Iris pigment epithelial cell (primary cell): ENCODE data around the gene CAMSAP1.
A peak's percentile ranks its signal among the peaks of the same experiment; 100 is the strongest.
"Not testable (repeated sequence)": the region's sequence is repeated elsewhere in the genome, so short reads cannot be mapped to it uniquely, and the experiment has no call there.

Experiments used
- DNase-seq: peaks from one replicate; pipeline ENCODE4 v3.0.0-alpha.2; 2011; ENCODE audit warnings: low read depth

The CAMSAP1 gene

DNA sequence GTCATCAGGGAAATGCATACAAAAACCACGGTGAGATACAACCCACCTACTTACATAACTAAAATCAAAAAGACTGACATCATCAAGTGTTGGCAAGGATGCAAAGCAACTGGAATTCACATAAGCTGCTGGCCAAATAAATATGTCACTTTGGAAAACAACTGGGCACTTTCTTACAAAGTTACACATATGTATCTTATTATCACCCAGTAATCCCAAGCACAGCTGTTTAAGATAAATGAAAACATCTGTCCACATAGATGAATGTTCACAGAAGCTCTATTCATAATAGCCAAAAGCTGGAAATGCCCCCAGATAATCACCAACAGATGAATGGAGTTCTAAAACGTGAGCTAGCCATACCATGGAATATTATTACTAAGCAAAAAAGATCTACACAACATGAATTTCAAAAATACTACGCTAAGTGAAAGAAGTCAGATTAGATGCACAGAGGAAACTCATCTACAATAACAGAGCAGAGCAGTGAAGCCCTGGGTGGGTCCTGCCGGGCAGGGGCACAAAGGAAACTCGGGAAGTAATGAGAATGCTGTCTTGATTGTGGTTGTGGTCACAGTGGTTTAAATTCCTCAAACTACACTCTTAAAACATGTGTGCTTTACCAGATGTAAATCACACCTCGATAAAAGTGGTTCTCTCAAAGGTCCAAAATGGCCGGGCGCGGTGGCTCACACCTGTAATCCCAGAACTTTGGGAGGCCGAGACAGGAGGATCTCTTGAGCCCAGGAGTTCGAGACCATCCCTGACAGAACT, 8.5 kb downstream of the CAMSAP1 start:
- peak; percentile 36 for DNase-seq

DNA sequence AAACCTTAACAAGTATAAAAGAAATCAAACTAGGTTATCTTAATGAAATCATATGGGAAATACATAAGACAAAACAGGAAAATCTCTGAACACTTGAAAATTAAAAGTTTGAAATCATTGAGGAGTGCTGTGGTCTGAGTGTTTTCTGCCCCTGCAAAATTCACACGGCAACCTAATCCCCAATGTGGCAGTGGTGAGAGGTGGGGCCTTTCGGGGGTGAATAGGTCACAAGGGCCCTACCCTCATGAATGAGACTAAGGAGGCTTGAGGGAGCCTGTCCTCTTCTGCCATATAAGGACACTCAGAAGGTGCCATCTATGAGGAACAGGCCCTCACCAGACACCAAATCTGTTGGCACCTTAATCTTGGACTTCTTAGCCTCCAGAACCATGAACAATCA, 10.7 kb downstream of the CAMSAP1 start:
- DNase-seq, result no peak

DNA sequence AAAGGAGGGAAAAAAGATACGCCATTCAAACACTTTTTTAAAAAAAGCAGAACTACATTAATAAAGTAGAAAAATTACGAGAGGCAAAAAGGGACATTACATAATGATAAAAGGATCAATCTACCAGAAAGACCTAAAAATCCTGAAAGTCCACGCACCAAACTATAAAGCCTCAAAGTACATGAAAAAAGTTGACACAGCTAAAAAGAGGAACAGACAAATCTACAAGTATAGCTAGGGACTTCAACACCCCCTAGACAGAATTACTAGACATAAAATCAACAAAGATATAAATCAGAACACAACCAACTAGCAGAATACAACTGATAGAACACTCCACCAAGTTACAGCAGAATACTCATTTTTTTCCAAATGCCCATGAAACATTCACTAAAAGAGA, 11.1 kb downstream of the CAMSAP1 start:
- DNase-seq, result no peak

DNA sequence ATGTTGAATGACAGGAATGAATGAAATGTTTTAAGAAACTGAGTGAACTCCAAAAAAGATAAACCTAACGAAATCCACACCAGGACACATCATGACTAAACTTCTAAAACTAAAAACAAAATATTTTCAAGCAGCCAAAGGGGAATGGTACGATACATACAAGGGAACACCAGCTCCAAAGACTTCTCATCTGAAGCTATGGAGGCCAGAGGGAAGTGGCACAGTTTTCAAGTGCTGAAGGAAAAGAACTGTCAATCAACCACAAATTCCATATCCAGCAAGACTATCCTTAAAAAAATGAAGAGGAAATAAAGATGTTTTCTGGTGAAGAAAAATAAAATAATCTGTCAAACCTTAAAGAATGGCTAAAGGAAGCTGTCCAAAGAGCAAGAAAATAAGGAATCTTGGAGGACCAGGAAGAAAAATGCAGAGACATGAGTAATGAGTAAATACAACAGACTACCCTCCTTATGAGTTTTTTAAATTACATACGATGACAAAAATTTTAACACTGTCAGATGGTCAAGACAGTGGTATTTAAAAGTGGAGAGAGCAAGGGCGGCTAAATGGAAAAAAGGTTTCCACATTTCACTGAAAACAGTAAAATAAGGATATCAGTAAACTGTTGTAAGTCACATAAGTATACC, 12.0 kb downstream of the CAMSAP1 start:
- no peak for DNase-seq

DNA sequence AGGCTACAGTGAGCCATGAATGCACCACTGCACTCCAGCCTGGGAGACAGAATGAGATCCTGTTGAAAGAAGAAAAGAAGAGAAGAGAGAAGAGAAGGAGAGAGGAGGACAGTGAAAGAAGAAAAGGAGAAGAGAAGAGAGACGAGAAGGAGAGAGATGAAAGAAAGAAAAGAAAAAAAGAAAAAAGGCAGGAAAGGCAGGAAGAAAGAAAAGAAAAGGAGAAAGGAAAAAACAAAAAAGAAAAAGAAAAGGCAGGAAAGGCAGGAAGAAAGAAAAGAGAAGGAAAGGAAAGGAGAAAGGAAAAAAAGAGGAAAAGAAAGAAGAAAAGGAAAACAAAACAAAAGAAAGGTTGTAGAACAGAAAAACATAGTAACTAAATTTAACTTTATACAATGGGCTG, 14.2 kb downstream of the CAMSAP1 start:
- no peak for DNase-seq

DNA sequence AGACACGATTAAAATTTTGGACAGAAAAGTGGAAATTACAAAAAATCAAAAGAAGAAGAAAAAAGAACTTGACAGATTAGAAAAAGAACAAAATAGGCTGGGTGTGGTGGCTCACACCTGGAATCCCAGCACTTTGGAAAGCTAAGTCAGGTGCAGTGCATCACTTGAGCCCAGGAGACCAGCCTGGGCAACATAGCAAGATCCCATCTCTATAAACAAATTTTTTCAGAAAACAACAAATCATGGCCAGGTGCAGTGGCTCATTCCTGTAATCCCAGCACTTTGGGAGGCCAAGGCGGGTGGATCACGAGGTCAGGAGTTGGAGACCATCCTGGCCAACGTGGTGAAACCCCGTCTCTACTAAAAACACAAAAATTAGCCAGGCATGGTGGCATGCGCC, 15.0 kb downstream of the CAMSAP1 start:
- not testable (repeated sequence) for DNase-seq

DNA sequence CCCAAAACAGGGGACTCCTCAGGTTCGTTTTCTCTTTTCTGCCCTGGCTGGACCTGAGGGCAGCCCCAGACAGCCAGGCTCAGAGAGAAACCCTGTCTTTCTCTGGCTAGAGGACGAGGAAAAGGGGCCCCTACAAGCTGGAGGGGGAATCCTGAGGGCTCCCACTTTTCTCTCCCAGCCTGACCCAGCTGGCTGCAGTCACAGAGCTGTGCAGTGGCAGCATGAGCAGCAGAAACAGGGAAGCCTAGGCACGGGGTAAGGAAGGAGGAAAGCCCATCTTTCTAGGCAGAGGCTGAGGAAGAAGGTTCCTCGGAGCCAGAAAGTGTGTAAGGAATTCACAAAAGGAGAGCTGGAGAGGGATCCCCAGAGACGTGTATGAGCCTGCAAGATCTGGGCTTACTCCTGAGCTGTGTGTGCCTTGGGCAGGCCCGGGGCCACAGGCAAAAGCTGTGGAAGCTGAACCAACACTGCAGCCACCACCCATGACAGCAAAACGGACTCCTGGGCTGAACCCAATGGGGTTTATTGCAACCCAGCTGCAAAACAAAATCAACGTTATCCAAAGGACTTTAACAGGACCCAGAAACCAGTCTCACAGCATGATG, 16.2 kb downstream of the CAMSAP1 start:
- DNase-seq, result no peak

DNA sequence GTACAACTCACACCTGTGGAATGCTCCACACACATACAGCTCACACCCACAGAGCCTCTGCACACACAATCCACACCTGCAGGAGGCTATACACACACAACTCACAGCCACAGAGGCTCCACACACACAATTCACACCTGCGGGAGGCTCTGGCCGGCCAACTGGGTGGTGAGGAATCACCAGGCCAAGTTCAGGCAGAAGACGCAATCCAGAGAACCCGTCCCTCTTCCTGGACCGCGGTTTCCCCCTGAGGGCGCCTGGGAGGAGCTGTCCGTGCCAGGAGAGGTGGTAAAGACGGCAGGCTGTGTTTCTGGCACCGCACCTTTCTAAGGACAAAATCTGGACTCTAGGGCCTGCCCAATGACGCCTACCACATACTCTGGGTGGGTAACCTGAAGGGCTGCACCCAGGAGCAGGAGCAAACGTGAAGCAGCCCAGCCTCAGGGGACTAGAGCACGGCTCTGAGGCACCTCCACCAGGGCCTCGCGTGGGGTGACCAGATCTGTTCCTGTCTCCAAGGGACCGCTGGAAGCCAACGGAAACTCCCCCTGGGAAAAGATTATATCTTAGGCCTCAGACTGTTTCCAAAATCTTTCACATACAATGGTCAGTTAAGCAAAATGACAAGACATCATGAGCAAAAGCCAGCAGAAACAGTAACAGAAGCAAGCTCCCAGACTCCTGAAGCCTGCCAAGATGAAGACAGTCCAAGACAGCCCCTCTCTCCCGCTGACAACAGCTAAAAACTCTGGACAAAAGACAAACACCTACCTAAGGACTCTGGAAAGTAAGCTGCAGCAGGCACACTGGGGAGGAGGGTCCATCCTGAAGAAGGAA, 16.9 kb downstream of the CAMSAP1 start:
- no peak for DNase-seq

DNA sequence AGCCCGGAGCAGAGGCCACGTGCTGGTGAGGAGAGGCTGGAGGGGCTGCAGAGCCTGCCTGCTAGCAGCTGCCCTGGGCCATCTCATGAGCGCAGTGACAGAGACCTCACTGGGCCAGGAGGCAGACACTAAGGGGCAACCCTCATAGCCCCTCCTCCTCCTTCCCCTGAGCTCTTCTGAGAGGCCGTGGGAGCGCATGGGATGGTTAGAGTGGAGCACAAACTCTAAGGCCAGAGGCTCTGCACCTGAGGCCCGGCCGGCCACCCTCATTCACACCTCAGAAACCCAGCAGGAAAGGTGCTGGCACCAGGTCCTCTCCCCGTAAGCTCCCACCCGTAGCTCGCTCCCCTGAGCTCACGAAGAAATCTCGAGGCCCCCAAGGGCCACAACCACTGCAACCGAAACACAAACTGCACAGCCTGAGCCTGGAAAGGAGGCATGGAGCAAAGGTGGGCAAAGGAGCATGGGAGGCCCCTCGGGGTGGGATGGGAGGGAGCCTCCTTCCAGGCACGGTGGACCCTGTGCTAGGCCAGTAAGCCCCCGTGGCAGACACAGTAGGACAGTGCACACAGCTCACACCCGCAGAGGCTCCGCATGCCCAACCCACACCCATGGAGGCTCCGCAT, 17.7 kb downstream of the CAMSAP1 start:
- DNase-seq, result no peak

DNA sequence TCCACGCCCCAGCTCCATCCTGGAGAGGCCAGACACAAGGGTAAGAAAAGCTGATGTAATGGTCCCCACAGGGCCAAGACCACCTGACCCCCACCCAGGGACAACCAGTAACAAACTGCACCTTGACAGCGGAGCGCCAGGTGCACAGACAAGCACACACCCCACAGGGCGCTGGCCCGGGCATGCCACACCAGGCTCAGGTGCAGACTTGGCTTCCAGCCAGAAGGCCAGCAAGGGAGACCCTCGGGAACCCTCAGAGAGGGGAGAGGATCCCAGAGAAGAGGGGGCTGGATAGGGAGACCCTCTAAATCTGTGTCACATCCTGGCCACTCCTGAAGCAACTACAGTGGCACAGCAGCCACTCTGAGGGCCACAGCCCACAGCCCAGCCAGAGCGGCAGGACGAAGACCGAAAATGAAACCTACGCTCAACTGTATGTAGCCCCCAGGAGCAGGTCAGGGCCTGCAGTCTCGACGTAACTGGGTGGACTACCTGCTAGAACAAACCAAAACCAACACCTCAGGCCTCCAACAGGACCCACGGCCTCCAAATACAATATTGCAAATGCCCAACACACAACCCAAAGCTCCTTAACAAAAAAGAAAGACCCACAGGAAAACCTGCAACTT, 18.5 kb downstream of the CAMSAP1 start:
- DNase-seq, result no peak

DNA sequence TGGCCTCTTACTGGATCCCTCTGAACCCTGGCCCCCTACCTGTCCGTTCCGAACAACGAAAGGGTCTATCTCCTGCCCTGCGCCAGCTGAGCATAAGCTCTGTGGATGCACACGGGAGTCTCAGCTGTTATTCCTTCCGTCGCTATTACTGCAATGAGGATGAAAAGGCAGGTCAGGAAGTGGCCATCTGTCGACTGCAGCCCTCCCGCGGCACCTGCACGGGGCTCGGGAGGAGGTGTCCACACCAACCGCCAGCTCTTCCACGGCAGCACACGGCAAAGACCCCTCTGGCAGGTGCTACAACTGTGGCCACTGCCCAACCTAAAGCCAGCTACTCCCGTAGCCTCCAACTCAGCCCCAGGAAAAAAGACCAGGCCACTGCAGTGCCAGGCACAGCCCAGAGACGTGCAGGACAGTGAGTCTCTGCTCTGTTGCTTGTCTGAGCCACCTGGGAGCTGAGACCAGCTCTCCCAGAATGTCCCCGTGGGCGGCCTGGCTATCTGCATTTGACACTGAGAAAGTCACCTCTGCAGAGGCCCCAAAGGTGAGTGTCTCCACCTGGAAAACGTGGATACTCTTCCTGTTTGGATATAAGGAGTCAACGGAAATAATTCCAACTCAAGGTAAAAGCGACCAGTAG, 19.1 kb downstream of the CAMSAP1 start:
- DNase-seq, result no peak

DNA sequence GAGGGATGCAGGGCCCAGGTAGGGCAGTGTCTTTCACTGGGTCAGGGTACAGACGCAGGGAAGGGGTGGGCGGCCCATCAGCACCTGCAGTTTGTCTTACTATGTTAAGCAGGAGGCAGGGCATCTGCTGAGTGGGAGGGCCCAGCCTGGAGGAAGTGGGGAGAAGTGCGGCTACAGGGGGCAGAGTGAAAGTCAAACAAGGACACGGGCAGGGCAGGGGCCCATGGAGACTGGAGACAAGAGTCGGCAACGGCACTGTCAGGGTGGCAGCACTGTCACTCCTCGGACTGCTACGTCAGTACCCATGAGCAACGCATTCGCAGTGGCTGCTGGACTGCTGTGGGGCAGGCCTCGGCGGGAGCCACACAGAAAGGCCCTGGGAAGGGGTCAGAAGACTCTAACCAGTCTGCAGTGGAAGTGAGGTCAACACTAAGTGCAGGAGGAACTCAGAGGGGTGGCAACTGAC, 19.7 kb downstream of the CAMSAP1 start:
- DNase-seq, result no peak

DNA sequence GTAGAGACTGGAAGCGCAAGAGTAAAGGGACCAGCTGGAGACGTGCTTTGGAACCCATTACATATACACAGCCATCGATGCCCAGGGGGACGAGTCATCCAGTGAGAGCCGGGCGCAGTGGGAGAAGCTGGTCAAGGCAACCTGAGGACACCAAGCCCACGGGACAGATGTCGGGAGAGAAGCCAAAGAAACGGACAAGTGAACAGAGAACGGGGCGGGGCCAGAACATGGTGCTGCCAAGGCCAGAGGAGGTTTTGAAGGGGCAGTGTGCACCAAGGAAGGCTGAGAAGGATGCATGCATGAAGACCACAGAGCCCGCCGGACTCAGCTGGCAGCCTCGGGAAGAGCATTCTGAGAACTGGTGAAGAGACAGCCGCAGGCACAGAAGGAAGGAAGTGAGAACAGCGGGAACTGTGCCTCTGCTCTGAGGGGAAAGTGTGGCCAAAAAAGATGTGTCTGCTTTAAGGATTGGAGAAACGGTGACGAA, 20.3 kb downstream of the CAMSAP1 start:
- no peak for DNase-seq

DNA sequence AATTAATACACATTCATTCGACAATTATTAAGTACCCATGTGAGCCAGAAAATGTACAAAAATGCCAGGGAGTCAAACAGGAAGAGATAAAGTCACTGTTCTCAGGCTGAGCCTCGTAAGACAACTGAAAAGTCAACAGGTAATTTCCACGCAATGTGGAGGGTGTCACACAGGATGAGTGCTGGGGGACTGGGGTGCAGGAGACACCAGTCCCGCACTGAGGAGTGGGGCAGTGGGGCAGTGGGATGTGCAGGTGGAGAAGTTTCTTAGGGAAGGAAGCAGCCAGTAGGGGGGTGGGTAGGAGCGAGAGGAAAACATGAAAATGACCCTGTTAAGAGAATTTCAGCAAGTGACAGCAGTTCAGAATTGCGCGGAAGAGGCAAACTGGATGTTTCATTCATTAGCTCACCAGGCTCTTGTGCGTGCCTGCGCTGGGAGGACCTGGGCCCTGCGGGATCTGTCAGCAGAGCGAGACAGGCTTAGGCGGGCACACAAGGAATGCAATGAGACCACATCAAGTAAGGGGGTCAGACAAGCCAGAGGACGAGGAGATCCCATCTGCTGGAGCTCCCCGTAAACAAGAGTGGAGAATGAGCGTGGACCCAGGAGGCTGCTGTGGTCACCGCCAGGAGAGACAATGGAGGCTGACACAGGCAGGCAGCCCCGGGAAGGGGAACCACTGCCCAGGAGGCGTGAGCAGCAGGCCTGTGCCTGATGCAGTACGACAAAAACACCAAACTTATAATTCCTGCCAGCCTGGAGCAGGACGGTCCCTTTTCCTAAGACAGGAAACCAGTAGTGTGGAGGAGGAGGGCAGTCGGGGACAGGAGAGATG, 21.0 kb downstream of the CAMSAP1 start:
- DNase-seq, result no peak

DNA sequence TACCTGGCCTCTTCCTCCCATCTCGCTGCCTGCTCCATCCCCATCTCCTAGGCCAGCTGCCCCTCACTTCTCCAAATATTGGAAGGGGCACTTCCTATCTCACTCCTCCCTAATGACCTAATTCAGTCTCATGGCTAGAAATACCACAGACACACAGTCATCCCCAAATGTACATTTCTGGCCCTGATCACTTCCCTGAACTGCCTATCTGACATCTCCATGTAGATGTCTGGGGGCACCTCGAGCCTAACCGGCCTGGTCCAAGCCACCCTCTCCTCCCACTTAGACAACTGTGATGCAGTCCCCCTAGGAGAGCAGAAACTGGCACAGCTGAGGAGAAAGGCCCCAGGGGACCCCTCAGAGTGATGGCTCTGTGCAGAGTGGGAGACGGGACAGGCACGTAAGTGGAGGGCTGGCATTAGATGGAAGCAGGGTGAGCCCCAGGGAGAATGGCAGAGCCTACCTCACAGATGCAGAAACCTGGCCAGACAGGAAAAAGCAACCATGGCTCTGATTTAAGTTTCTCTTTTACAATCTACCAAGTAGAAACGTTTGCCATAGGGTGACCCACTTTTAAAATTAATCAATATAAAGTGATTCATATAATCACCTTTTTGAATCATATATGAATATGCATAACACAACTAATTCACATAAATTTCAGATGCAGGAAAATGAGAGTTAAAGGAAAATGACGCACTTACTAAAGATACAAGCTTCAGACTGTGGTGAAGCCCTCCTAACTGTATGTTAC, 22.1 kb downstream of the CAMSAP1 start:
- DNase-seq, result peak; percentile 50

DNA sequence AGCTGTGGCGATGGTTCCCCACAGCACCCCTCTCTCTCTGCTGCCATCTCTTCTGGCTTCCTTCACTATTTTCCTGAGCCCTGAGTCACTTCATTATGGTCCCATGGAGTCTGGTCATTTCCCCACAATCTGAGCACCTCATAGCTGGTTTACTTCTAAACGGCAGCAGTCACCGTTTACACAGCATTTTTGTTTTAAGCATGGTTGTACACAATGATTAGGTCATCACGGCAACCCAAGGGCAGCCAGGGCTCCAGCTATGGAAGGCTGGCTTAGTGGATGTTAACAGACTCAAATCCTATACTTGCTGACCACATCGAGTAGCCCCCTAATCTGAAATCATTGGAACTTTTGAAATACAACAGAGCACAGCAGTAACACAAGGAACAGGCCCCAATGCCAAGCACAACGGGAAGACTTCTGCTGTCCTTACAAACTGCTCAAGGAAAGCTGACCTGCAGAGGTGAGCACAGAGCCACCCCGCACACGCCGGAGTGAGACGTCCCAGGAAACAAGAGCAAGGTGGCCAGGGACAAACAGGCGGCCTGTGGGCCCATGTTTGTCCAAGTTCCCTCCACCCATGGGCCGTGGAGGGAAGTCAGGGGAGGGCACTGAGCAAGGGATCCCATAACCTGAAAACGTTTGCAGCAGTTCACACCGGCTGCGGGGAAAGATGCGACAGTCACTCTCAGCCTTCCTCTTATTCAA, 22.9 kb downstream of the CAMSAP1 start:
- peak; percentile 83 for DNase-seq

DNA sequence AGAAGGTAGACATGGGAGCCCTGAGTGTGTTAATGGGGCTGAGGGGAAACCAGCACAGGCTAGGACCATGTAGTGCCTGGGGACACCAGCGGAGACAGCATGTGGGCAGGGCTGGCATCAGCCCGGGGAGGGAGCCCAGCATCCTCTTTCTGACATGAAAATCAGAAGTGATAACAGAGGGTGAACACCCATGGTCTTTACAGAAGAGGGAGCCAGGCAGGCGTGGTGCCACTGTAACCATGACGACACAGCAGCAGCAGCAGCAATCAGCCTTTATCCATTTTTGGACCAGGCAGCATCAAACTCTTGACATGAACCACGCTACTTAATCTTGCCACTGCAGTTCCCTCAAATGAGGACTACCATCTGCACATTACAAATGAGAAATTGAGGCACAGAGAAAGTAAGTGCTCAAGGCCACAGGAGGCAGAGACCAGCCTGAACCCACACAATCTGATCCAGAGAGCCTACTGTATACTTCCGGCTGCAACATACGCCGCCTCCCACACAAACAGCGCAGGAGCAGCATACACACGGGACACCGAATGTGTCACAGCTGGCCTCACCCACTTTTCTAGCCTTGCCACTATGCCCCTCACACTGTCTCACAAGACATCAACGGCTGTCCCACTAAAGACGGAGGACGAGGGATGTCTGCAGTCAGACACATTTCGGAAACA, 23.8 kb downstream of the CAMSAP1 start:
- no peak for DNase-seq

DNA sequence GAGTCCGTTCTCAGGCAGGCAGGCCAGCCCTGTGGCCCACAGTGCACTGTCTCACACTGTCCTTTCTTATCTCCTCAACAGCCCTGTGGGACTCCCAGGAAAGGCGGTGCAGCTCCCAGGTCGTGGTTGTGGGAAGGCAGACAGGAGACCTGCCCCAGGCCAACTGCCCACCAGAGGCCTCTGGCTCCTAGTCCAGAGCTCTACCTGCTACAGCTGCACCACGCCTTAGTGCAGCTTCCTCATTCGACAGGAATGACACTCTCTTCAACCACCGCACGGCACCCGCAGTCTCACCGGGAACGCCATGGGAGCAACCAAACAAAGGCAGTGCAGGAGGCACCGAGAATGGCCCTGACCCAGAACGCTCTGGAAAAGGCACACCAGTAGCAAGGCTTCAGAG, 25.3 kb downstream of the CAMSAP1 start:
- no peak for DNase-seq
